ENCODE data around the gene NAIF1. TPM values are rescaled to one million over a fixed set of nuclear protein-coding genes. Genes with fewer than 3 reads are reported as not detected.

The NAIF1 gene
- total RNA-seq, 1 donor from 2014 or later = 13.3 TPM

GRCh38 chr9:128097543-128098296, 30.6 kb upstream of the NAIF1 start:
- Histone ChIP-seq H3K9me3 (no peaks in the 10 kb centered on the region), H3K4me3 (peak overlapping the region; percentile 27 to 48), H3K4me1 (peaks cover 94% of the 10 kb centered on the region), H3K36me3 (peaks cover 0 to 13% of the 10 kb centered on the region in 2 donors), H3K27ac (peak overlapping the region; percentile 91), H3K27me3 (no peaks in the 10 kb centered on the region)
- no peak for DNase-seq (ENCODE audit: extremely low spot score in 2 of 2)
- intact Hi-C loops (cut with DNase I) = no loop called here
- TF ChIP-seq POLR2AphosphoS5 (IDR thresholded peaks at IDR 0.05; ENCODE audit: insufficient read depth in 1 of 2, low read depth in 1 of 2) (no peak), POLR2A (IDR thresholded peaks at IDR 0.05) (no peak)
- TF ChIP-seq, protein P1, sequence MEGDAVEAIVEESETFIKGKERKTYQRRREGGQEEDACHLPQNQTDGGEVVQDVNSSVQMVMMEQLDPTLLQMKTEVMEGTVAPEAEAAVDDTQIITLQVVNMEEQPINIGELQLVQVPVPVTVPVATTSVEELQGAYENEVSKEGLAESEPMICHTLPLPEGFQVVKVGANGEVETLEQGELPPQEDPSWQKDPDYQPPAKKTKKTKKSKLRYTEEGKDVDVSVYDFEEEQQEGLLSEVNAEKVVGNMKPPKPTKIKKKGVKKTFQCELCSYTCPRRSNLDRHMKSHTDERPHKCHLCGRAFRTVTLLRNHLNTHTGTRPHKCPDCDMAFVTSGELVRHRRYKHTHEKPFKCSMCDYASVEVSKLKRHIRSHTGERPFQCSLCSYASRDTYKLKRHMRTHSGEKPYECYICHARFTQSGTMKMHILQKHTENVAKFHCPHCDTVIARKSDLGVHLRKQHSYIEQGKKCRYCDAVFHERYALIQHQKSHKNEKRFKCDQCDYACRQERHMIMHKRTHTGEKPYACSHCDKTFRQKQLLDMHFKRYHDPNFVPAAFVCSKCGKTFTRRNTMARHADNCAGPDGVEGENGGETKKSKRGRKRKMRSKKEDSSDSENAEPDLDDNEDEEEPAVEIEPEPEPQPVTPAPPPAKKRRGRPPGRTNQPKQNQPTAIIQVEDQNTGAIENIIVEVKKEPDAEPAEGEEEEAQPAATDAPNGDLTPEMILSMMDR (IDR thresholded peaks at IDR 0.05) = no peak

GRCh38 chr9:128096616-128097536, 29.8 kb upstream of the NAIF1 start:
- intact Hi-C loops (cut with DNase I) = no loop called here
- peaks cover 98% of the 10 kb centered on the region for H3K4me1 ChIP-seq
- no peak overlapping the region for H3K4me3 ChIP-seq
- H3K27me3 ChIP-seq = no peaks in the 10 kb centered on the region
- no peaks in the 10 kb centered on the region for H3K9me3 ChIP-seq
- DNase-seq (ENCODE audit: extremely low spot score in 2 of 2) = no peak
- TF ChIP-seq, protein P1 (IDR thresholded peaks at IDR 0.05) = no peak
- TF ChIP-seq POLR2A (IDR thresholded peaks at IDR 0.05) (no peak), POLR2AphosphoS5 (IDR thresholded peaks at IDR 0.05; ENCODE audit: insufficient read depth in 1 of 2, low read depth in 1 of 2) (no peak)
- peak overlapping the region; percentile 91 for H3K27ac ChIP-seq
- peaks cover 0 to 4% of the 10 kb centered on the region in 2 donors for H3K36me3 ChIP-seq

DNA sequence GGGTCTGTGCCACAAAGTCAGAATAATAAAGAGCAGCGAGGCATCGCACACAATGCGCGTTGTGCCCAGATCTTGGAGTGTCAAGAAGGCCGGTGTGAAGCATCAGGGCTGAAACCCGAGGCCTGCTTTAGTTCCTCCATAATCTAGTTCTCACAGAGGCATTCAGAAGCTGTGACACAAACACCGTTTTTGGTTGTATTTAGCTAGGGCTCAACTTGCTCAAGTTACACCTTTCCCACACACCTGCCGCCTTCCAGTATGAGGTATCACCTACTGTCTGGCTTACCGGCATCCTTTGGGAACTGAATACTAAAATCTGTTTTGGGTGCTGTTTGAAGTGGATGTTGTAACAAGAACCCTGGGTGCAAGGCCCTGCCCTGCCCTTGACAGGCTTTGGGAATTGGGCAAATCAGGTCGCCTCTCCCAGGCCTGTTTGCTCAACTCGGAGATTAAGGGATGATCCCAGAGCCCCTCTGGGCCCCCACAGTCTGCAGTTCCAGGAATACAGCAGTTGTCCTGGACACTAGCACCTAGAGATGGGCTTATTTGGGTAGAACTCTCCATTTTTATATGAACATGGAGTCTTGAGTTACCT, 27.9 kb upstream of the NAIF1 start:
- Histone ChIP-seq H3K36me3 (no peaks in the 10 kb centered on the region), H3K9me3 (no peaks in the 10 kb centered on the region), H3K27me3 (no peaks in the 10 kb centered on the region), H3K27ac (peak overlapping the region; percentile 91), H3K4me3 (no peak overlapping the region), H3K4me1 (peaks cover 95% of the 10 kb centered on the region)
- intact Hi-C loops (cut with DNase I) = no loop called here
- no peak for TF ChIP-seq POLR2AphosphoS5 (IDR thresholded peaks at IDR 0.05; ENCODE audit: insufficient read depth in 1 of 2, low read depth in 1 of 2)
- no peak for TF ChIP-seq POLR2A (IDR thresholded peaks at IDR 0.05)
- TF ChIP-seq, protein P1 (IDR thresholded peaks at IDR 0.05) = no peak
- DNase-seq (ENCODE audit: extremely low spot score in 2 of 2) = no peak

- Histone ChIP-seq H3K27me3 (no peaks in the 10 kb centered on the region), H3K27ac (peak overlapping the region; percentile 91), H3K9me3 (no peaks in the 10 kb centered on the region), H3K36me3 (no peaks in the 10 kb centered on the region), H3K4me1 (peaks cover 88% of the 10 kb centered on the region), H3K4me3 (peak overlapping the region; percentile 8 to 17)
- DNase-seq (ENCODE audit: extremely low spot score in 2 of 2) = peak in 1 of 2 donors; percentile 98
- no peak for TF ChIP-seq POLR2A (IDR thresholded peaks at IDR 0.05)
- TF ChIP-seq POLR2AphosphoS5 (IDR thresholded peaks at IDR 0.05; ENCODE audit: insufficient read depth in 1 of 2, low read depth in 1 of 2) = peak; percentile 38 to 92
- intact Hi-C loops (cut with DNase I) = no loop called here
Observed at GRCh38 chr9:128094166-128094949, 27.2 kb upstream of the NAIF1 start.

All from vagina (tissue), 2 donors.